Mesothelial cell of epicardium (in vitro differentiated cells): ENCODE data around the gene TARP.
"Not testable (repeated sequence)": the region's sequence is repeated elsewhere in the genome, so short reads cannot be mapped to it uniquely, and the experiment has no call there.

Experiments
- DNase-seq, 2 experiments: peaks; one replicate each; pipeline ENCODE4 v3.0.0; 2021; ENCODE audit warnings: low spot score in 2 of 2; ENCODE audit not compliant: unreplicated experiment in 2 of 2
- H3K27ac Mint-ChIP-seq: 2 replicates; pipeline ENCODE4 v1.8.0; 2021; ENCODE audit warnings: mixed read lengths
- H3K27me3 Mint-ChIP-seq: 2 replicates; pipeline ENCODE4 v1.8.0; 2021; ENCODE audit warnings: low read depth, mixed read lengths
- H3K36me3 Mint-ChIP-seq: 2 replicates; pipeline ENCODE4 v1.8.0; 2021; ENCODE audit warnings: mixed read lengths
- H3K4me1 Mint-ChIP-seq: 2 replicates; pipeline ENCODE4 v1.8.0; 2021; ENCODE audit warnings: mixed read lengths
- H3K4me3 Mint-ChIP-seq: 2 replicates; pipeline ENCODE4 v1.8.0; 2021; ENCODE audit warnings: mild to moderate bottlenecking, moderate library complexity, mixed read lengths
- H3K9me3 Mint-ChIP-seq: 2 replicates; pipeline ENCODE4 v1.8.0; 2021; ENCODE audit warnings: mixed read lengths
- TF ChIP-seq, protein P1 (sequence below): fragments of 200-600 bp; sonication (generic); IDR thresholded peaks from one replicate; pipeline ENCODE4 v1.5.0; 2021; ENCODE audit warnings: antibody characterized with exemption; ENCODE audit not compliant: unreplicated experiment

Gene TARP

DNA sequence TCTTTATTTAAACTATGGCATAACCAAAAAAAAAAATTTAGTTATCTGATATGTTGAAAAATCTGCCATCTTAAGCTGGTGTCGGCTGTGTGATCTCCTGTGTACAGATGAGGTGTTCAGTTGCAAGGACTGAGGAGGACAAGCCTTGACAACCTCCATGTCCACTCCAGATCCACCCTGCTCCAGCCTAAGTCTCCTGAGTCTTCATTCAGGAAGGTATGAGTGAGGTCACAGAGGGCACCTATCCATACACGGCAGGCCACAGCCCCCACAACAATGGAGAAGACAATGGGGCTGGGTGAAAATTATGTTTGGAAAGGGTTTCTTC is 16.1 kb downstream of the TARP start:
- peaks cover 5% of the 10 kb centered on the region for H3K27me3 Mint-ChIP-seq
- H3K36me3 Mint-ChIP-seq = no peaks in the 10 kb centered on the region
- H3K4me3 Mint-ChIP-seq = no peak overlapping the region

DNA sequence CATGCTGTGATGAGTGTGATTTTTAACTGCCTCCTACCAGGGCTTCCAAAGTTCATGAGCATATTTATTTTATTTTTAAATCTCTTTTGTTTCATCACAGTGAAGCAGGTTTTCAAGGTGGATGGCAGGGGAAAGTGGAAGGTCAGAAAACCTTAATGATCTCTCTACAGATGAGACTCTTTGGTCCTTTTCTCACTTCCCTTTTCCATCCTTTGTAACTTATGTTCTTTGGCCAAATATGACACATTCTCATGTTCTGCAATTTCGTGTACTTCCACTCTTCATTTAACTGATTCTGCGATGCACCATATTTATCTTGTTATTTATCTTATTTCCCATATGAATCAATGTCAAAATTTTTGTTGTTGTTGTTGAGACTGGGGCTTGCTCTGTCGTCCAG is 23.6 kb downstream of the TARP start:
- H3K27ac Mint-ChIP-seq, H3K9me3 Mint-ChIP-seq, DNase-seq, H3K36me3 Mint-ChIP-seq, H3K4me3 Mint-ChIP-seq, H3K27me3 Mint-ChIP-seq, H3K4me1 Mint-ChIP-seq: not testable (repeated sequence)

More for the DNA sequence above, 16.1 kb downstream of the TARP start:
- Mint-ChIP-seq H3K9me3 (no peaks in the 10 kb centered on the region), H3K27ac (no peak overlapping the region), H3K4me1 (no peaks in the 10 kb centered on the region)
- DNase-seq = no peak
- TF ChIP-seq, protein P1, sequence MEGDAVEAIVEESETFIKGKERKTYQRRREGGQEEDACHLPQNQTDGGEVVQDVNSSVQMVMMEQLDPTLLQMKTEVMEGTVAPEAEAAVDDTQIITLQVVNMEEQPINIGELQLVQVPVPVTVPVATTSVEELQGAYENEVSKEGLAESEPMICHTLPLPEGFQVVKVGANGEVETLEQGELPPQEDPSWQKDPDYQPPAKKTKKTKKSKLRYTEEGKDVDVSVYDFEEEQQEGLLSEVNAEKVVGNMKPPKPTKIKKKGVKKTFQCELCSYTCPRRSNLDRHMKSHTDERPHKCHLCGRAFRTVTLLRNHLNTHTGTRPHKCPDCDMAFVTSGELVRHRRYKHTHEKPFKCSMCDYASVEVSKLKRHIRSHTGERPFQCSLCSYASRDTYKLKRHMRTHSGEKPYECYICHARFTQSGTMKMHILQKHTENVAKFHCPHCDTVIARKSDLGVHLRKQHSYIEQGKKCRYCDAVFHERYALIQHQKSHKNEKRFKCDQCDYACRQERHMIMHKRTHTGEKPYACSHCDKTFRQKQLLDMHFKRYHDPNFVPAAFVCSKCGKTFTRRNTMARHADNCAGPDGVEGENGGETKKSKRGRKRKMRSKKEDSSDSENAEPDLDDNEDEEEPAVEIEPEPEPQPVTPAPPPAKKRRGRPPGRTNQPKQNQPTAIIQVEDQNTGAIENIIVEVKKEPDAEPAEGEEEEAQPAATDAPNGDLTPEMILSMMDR = no peak

DNA sequence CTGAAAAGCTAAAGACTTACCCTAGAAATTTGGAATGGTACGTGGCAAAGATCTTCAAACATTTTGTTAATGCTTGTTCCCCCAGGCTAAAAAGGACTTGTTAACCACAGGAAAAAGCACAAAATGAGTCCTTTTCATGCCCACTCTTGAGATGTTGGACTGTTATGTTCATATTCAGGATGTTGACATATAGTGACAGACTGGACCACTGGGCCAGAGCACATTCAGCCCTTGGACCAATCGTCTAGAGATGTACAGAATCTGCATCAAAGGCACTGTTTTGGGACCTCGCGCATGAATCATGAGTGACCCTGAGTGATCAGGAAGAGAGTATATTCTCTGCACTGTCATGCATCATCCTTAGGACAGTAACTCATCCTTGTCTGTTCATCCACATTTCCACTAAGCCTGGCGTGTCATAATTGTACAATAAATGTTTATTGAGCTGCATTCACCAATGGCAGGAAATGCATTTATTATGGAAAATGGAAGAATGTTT is 25.3 kb downstream of the TARP start:
- H3K4me1 Mint-ChIP-seq = no peaks in the 10 kb centered on the region
- no peak for DNase-seq
- H3K27ac Mint-ChIP-seq = no peak overlapping the region
- peaks cover 5% of the 10 kb centered on the region for H3K27me3 Mint-ChIP-seq
- no peaks in the 10 kb centered on the region for H3K36me3 Mint-ChIP-seq
- TF ChIP-seq, protein P1 = no peak
- no peaks in the 10 kb centered on the region for H3K9me3 Mint-ChIP-seq
- no peak overlapping the region for H3K4me3 Mint-ChIP-seq

DNA sequence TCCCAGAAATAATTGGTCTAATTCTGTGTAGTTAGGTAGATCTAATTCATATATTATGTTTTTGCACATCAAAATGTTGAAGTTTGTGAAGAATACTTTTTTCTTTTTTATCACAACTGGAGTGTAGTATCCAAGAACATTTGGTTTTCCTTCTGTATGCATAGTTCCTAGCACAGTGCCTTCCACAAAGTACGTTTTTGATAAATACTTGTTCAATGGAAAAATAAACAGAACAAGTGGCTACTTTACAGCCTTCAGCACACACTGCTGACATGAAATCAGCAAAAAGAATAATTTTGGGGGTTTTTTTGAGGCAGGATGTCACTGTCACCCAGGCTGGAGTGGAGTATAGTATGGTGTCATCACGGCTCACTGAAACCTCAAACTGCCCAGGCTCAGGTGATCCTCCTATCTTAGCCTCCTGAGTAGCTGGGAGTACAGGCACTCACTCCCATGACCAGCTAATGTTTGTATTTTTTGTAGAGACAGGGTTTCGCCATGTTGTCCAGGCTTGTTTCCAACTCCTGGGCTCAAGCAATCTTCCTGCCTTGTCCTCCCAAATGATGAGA is 27.9 kb downstream of the TARP start:
- Mint-ChIP-seq H3K4me1 (no peaks in the 10 kb centered on the region), H3K27me3 (peaks cover 1% of the 10 kb centered on the region), H3K36me3 (no peaks in the 10 kb centered on the region), H3K9me3 (no peaks in the 10 kb centered on the region), H3K4me3 (no peak overlapping the region), H3K27ac (no peak overlapping the region)
- no peak for DNase-seq
- TF ChIP-seq, protein P1 = no peak

DNA sequence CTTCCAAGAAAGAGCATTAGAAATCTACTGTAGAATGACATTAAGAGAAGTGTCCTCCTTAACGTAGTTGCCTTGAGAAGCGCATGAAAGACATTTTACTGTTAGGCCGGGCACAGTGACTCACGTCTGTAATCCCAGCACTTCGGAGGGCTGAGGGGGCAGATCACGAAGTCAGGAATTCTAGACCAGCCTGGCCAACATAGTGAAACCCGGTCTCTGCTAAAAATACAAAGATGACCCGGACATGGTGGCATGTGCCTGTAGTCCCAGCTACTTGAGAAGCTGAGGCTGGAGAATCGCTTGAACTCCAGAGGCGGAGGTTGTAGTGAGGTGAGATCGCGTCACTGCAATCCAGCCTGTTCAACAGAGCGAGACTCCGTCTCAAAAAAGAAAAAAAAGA is 28.9 kb downstream of the TARP start:
- Mint-ChIP-seq H3K27me3 (peaks cover 1% of the 10 kb centered on the region), H3K36me3 (no peaks in the 10 kb centered on the region), H3K27ac (no peak overlapping the region), H3K4me3 (no peak overlapping the region), H3K4me1 (no peaks in the 10 kb centered on the region), H3K9me3 (no peaks in the 10 kb centered on the region)
- TF ChIP-seq, protein P1 = no peak
- DNase-seq = no peak

DNA sequence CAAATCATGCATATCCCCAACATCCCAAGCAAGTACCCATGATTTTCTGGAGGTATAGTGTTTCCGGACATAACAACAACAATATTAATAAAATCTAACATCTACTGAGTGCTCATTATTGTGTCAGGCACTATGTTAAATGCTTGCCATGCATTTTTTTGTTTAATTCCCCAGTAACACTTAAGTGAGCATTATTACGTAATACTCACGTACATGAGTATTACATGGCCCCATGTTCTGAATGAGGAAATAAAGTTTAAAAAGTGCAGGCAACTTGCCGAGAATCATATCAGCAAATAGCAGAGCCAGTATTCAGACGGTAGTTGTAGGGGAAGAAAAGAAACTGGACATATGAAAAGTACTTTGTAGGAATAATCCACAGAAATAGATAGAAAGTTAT is 30.1 kb downstream of the TARP start:
- H3K4me3 Mint-ChIP-seq, H3K27me3 Mint-ChIP-seq, H3K9me3 Mint-ChIP-seq, H3K27ac Mint-ChIP-seq, DNase-seq, H3K4me1 Mint-ChIP-seq, H3K36me3 Mint-ChIP-seq: not testable (repeated sequence)

DNA sequence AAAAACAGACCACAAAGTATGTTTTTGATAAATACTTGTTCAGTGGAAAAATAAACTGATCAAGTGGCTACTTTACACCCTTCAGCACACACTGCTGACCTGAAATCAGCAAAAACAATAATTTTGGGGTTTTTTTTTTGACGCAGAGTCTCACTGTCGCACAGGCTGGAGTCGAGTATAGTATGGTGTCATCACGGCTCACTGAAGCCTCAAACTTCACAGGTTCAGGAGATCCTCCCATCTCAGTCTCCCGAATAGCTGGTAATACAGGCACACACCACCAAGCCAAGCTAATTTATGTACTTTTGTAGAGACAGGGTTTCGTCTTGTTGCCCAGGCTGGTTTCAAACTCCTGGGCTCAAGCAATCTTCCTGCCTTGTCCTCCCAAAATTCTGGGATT is 30.6 kb downstream of the TARP start:
- no peak overlapping the region for H3K27ac Mint-ChIP-seq
- H3K9me3 Mint-ChIP-seq = no peaks in the 10 kb centered on the region
- TF ChIP-seq, protein P1 = no peak
- no peak for DNase-seq
- no peaks in the 10 kb centered on the region for H3K4me1 Mint-ChIP-seq
- H3K4me3 Mint-ChIP-seq = no peak overlapping the region
- H3K27me3 Mint-ChIP-seq = no peaks in the 10 kb centered on the region
- no peaks in the 10 kb centered on the region for H3K36me3 Mint-ChIP-seq
